Upper lobe of left lung (tissue), 6 donors: Measurements from ENCODE around the gene KRT10. TPM values are rescaled to one million over a fixed set of nuclear protein-coding genes. Genes with fewer than 3 reads are reported as not detected.

ENCODE experiments used
- total RNA-seq, 6 donors: library from RNA; depleted of rRNA in 4 of 6; stranded (reverse); fragments of >200 nt in 4 of 6; gene quantifications; one replicate each; pipeline versions ENCODE4 v1.1.0 to v1.2.1, GENCODE V29; 2016 to 2021
- donor health status: DM: no; HTN: no; CAD: no; lungs with moderate emphysema.
- donor health status: DM: no; HTN: yes; CAD: no; lungs with severe emphysema.

KRT10 gene
- total RNA-seq, 6 donors from 2014 or later = 4.2 to 35.0 (median 13.5) TPM

Other genes with a start within 250 kb of the KRT10 start
- gene SMARCE1, start 174.8 kb downstream of the KRT10 start, total RNA-seq = 10 to 100 TPM; 39.8 to 91.4 (median 65.8) TPM
- gene KRT222, start 157.4 kb downstream of the KRT10 start, total RNA-seq = 1 to 10 TPM in 1 of 6 donors, under 1 TPM in 1, not detected in 4; 0.86 to 1.2 TPM
- gene KRT24, start 118.9 kb downstream of the KRT10 start, total RNA-seq = not detected
- gene KRT25, start 67.3 kb downstream of the KRT10 start, total RNA-seq = not detected
- gene KRT26, start 50.4 kb downstream of the KRT10 start, total RNA-seq = not detected
- gene KRT27, start 40.1 kb downstream of the KRT10 start, total RNA-seq = 1 to 10 TPM in 1 of 6 donors, under 1 TPM in 3, not detected in 2; 0.24 to 1.4 (median 0.65) TPM
- not detected for gene KRT28, start 22.7 kb downstream of the KRT10 start, total RNA-seq
- not detected for gene KRT12, start 44.6 kb upstream of the KRT10 start, total RNA-seq
- under 1 TPM in 2 of 6 donors, not detected in 4; 0.31 to 0.37 TPM for gene KRT20, start 62.6 kb upstream of the KRT10 start, total RNA-seq
- gene KRT23, start 115.0 kb upstream of the KRT10 start, total RNA-seq = 10 to 100 TPM in 1 of 6 donors, 1 to 10 TPM in 4, under 1 TPM in 1; 0.49 to 10.7 (median 3.1) TPM
- not detected for gene KRT39, start 144.3 kb upstream of the KRT10 start, total RNA-seq
- gene KRT40, start 161.7 kb upstream of the KRT10 start, total RNA-seq = under 1 TPM in 1 of 6 donors, not detected in 5; 0.24 TPM
- gene KRTAP3-3, start 171.6 kb upstream of the KRT10 start, total RNA-seq = not detected
- not detected for gene KRTAP3-2, start 177.3 kb upstream of the KRT10 start, total RNA-seq
- gene KRTAP3-1, start 186.5 kb upstream of the KRT10 start, total RNA-seq = not detected
- not detected for gene KRTAP1-5, start 204.6 kb upstream of the KRT10 start, total RNA-seq
- not detected for gene KRTAP1-4, start 207.6 kb upstream of the KRT10 start, total RNA-seq
- gene KRTAP1-3, start 212.3 kb upstream of the KRT10 start, total RNA-seq = not detected
- not detected for gene KRTAP1-1, start 218.8 kb upstream of the KRT10 start, total RNA-seq
- gene KRTAP2-1, start 224.7 kb upstream of the KRT10 start, total RNA-seq = not detected
- gene KRTAP2-2, start 232.6 kb upstream of the KRT10 start, total RNA-seq = not detected
- gene KRTAP2-3, start 237.5 kb upstream of the KRT10 start, total RNA-seq = not detected
- gene KRTAP2-4, start 243.3 kb upstream of the KRT10 start, total RNA-seq = not detected